ENCODE results near the gene GPR152. TPM values are rescaled to one million over a fixed set of nuclear protein-coding genes. Genes with fewer than 3 reads are reported as not detected.

The GPR152 gene
- total RNA-seq, 1 experiment from 2014 or later: not detected

- TF ChIP-seq, protein P1, sequence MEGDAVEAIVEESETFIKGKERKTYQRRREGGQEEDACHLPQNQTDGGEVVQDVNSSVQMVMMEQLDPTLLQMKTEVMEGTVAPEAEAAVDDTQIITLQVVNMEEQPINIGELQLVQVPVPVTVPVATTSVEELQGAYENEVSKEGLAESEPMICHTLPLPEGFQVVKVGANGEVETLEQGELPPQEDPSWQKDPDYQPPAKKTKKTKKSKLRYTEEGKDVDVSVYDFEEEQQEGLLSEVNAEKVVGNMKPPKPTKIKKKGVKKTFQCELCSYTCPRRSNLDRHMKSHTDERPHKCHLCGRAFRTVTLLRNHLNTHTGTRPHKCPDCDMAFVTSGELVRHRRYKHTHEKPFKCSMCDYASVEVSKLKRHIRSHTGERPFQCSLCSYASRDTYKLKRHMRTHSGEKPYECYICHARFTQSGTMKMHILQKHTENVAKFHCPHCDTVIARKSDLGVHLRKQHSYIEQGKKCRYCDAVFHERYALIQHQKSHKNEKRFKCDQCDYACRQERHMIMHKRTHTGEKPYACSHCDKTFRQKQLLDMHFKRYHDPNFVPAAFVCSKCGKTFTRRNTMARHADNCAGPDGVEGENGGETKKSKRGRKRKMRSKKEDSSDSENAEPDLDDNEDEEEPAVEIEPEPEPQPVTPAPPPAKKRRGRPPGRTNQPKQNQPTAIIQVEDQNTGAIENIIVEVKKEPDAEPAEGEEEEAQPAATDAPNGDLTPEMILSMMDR (conservative IDR thresholded peaks at IDR 0.05): no peak
- Histone ChIP-seq H3K79me2 (ENCODE audit: insufficient read depth, low read length) (no peaks in the 10 kb centered on the region), H3K9ac (ENCODE audit: extremely low read depth, insufficient read length, low read length) (no peak overlapping the region), H4K91ac (ENCODE audit: insufficient read length, low read depth, low read length) (no peak overlapping the region), H3K79me1 (ENCODE audit: insufficient read depth, low read depth, low read length, poor library complexity, severe bottlenecking) (no peaks in the 10 kb centered on the region), H4K20me1 (ENCODE audit: control insufficient read depth, insufficient read depth, insufficient read length) (no peaks in the 10 kb centered on the region), H3K27me3 (ENCODE audit: insufficient read depth, low read length) (no peaks in the 10 kb centered on the region), H3T11ph (ENCODE audit: low read length) (no peak overlapping the region), H3K27ac (ENCODE audit: insufficient read length, low read depth, low read length) (no peak overlapping the region), H3K23me2 (ENCODE audit: insufficient read length, low read depth, low read length, poor library complexity, severe bottlenecking) (no peaks in the 10 kb centered on the region), H2AK5ac (ENCODE audit: insufficient read length, low read length) (no peak overlapping the region), H3K18ac (ENCODE audit: insufficient read length, low read depth, low read length) (no peak overlapping the region), H3K56ac (ENCODE audit: insufficient read length, low read depth, low read length) (no peak overlapping the region), H3K14ac (ENCODE audit: insufficient read depth, low read length) (no peak overlapping the region), H3K4ac (ENCODE audit: low read depth, low read length) (no peak overlapping the region), H2BK20ac (ENCODE audit: low read depth, low read length, poor library complexity, severe bottlenecking) (no peak overlapping the region), H3K9me3 (ENCODE audit: control insufficient read depth, low read depth, low read length) (no peaks in the 10 kb centered on the region), H2BK120ac (ENCODE audit: low read depth, low read length, poor library complexity, severe bottlenecking) (no peak overlapping the region), H4K5ac (ENCODE audit: insufficient read length, low read depth, low read length) (no peak overlapping the region), H3K4me2 (ENCODE audit: insufficient read depth, insufficient read length, low read length) (no peak overlapping the region), H3K23ac (ENCODE audit: insufficient read length, low read depth, low read length) (no peak overlapping the region), H2AFZ (ENCODE audit: low read length) (no peak overlapping the region), H2BK15ac (ENCODE audit: low read depth, low read length) (no peak overlapping the region), H2BK12ac (ENCODE audit: insufficient read length, low read depth, low read length) (no peak overlapping the region), H2BK5ac (ENCODE audit: insufficient read length, low read length) (no peak overlapping the region), H3K4me1 (ENCODE audit: insufficient read depth, low read length) (no peaks in the 10 kb centered on the region), H4K8ac (replicated peaks; ENCODE audit: insufficient read length, low read depth, low read length) (no peak overlapping the region)
- DNase-seq: no peak
- Mint-ChIP-seq H3K36me3 (ENCODE audit: insufficient read depth in 1 of 3, low read depth in 3 of 3) (no peaks in the 10 kb centered on the region), H3K27me3 (ENCODE audit: low read depth) (peaks cover 49% of the 10 kb centered on the region), H3K4me3 (no peak overlapping the region), H3K4me1 (peaks cover 14 to 28% of the 10 kb centered on the region in 2 experiments), H3K9me3 (no peaks in the 10 kb centered on the region), H3K27ac (no peak overlapping the region)
- WGBS (ENCODE audit: extremely low coverage, insufficient read length, low lambda C conversion rate): no CpG with 5 or more reads among the region's 24 CpGs
These were observed 43.3 kb downstream of the GPR152 start for GRCh38 chr11:67409261-67409666.
